Stimulated activated effector memory CD8-positive, alpha-beta T cell treated with anti-CD3 and anti-CD28 coated beads, Interleukin-12 subunit alpha, Interleukin-12 subunit beta, amount 100 ng/mL, for 72 hours (primary cell): Measurements from ENCODE around the gene ZDHHC12.

Experiments used
- ATAC-seq: fragments of 150-1000 bp; cut with Tn5 transposase; 2 replicates; pipeline ENCODE4 v1.10.0; 2021
- DNase-seq, 2 donors: peaks; one replicate each; pipeline ENCODE4 v3.0.0; 2021 to 2022; ENCODE audit warnings: low spot score in 2 of 2
- H3K27ac Mint-ChIP-seq: one replicate; pipeline ENCODE4 v1.8.0; 2022; ENCODE audit warnings: mild to moderate bottlenecking, mixed read lengths
- H3K36me3 Mint-ChIP-seq: one replicate; pipeline ENCODE4 v1.8.0; 2022; ENCODE audit warnings: mild to moderate bottlenecking, mixed read lengths
- H3K4me1 Mint-ChIP-seq: one replicate; pipeline ENCODE4 v1.8.0; 2022; ENCODE audit warnings: mixed read lengths
- H3K4me3 Mint-ChIP-seq: one replicate; pipeline ENCODE4 v1.8.0; 2022; ENCODE audit warnings: mild to moderate bottlenecking, mixed read lengths
- H3K9me3 Mint-ChIP-seq: one replicate; pipeline ENCODE4 v1.8.0; 2022; ENCODE audit warnings: mixed read lengths

Gene ZDHHC12

GRCh38 chr9:128688501-128689292 lies 35.2 kb downstream of the ZDHHC12 start, which contains the start of gene SET:
Gene SET, plus strand, starts transcription at chr9:128689222. Its CDS starts 361 bp downstream, at chr9:128689583.
- Mint-ChIP-seq H3K4me3 (peak within 1 kb of the TSS; percentile 97), H3K4me1 (peaks cover 53% of the 10 kb centered on the region), H3K36me3 (peaks cover 69% of the 10 kb centered on the region), H3K9me3 (no peaks in the 10 kb centered on the region), H3K27ac (peak within 1 kb of the TSS; percentile 93)
- peak; percentile 82 for ATAC-seq
- peak; percentile 93 to 95 for DNase-seq

DNA sequence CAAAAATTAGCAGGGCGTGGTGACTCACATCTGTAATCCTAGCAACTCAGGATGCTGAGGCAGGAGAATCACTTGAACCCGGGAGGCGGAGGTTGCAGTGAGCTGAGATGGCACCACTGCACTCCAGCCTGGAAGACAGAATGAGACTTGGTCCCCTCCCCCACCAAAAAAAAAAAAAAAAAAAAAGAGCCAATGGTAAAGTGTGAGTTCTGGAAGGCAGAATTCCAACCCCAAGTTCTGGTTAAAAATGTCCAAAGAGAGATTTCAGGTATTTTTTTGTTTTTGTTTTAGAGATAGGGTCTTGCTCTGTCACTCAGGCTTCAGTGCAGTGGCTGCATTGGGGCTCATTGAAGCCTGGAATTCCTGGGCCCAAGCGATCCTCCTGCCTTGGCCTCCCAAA lies 36.5 kb downstream of the ZDHHC12 start:
- H3K4me3 Mint-ChIP-seq, result peak overlapping the region; percentile 97
- peak overlapping the region; percentile 89 for H3K27ac Mint-ChIP-seq
- ATAC-seq, result no peak
- no peaks in the 10 kb centered on the region for H3K9me3 Mint-ChIP-seq
- no peak for DNase-seq
- peaks cover 63% of the 10 kb centered on the region for H3K36me3 Mint-ChIP-seq
- H3K4me1 Mint-ChIP-seq, result peaks cover 53% of the 10 kb centered on the region

- DNase-seq (peak in 1 of 2 donors; percentile 62), ATAC-seq (peak; percentile 43)
- Mint-ChIP-seq H3K9me3 (no peaks in the 10 kb centered on the region), H3K4me1 (peaks cover 48% of the 10 kb centered on the region), H3K36me3 (peaks cover 47% of the 10 kb centered on the region), H3K4me3 (peak overlapping the region; percentile 97), H3K27ac (peak overlapping the region; percentile 97)
These were observed 38.1 kb downstream of the ZDHHC12 start for GRCh38 chr9:128685636-128686489.

DNA sequence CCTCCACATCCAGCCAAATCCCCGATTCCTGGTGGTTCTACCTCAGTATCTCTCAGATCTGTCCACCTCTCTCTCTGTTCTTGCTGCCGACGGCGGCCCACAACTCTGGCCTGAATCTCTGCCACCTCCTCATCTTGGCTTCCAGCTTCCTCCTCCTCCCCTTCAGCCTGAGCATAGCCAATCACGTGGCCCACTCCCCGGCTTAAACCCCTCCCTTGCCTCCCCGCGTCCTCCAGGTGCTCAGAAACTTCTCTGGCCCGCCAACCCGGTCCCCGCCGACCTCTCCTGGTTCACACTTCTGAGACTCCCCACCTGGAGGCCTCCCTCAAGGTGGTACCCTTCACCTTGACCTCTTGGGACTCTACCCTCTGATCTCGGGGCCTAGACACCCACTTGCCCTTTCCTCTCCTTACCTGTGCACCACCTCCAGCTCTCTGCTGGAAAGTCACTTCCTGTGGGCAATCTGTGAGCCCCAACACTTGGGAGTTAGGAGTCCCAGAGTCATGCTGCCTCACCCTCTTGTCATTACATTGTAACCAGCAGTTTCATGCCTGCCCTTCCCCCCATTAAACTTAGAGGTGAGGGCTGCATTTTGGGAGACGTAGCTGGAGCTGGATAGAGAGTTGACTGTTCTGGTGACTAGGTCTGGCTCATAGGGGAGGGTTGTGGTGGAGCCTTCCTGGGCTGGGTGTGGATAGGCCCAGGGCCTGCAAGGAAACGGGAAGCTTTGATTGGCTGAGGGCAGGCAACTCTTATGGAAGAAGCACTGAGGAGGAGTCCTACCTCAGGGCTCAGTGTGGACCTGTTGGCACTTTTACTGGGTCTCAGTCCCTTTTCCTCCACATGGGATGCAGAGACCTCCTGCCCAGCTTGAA lies 39.4 kb downstream of the ZDHHC12 start:
- Mint-ChIP-seq H3K9me3 (no peaks in the 10 kb centered on the region), H3K4me1 (peaks cover 48% of the 10 kb centered on the region), H3K4me3 (peak overlapping the region; percentile 97), H3K27ac (peak overlapping the region; percentile 97), H3K36me3 (peaks cover 39% of the 10 kb centered on the region)
- peak; percentile 60 to 89 for DNase-seq
- ATAC-seq, result peak; percentile 67

- ATAC-seq (no peak), DNase-seq (no peak)
- no peaks in the 10 kb centered on the region for H3K9me3 Mint-ChIP-seq
- peaks cover 48% of the 10 kb centered on the region for H3K4me1 Mint-ChIP-seq
- H3K36me3 Mint-ChIP-seq, result peaks cover 39% of the 10 kb centered on the region
- peak overlapping the region; percentile 97 for H3K4me3 Mint-ChIP-seq
- peak overlapping the region; percentile 97 for H3K27ac Mint-ChIP-seq
These were observed 39.9 kb downstream of the ZDHHC12 start for GRCh38 chr9:128684065-128684324.

DNA sequence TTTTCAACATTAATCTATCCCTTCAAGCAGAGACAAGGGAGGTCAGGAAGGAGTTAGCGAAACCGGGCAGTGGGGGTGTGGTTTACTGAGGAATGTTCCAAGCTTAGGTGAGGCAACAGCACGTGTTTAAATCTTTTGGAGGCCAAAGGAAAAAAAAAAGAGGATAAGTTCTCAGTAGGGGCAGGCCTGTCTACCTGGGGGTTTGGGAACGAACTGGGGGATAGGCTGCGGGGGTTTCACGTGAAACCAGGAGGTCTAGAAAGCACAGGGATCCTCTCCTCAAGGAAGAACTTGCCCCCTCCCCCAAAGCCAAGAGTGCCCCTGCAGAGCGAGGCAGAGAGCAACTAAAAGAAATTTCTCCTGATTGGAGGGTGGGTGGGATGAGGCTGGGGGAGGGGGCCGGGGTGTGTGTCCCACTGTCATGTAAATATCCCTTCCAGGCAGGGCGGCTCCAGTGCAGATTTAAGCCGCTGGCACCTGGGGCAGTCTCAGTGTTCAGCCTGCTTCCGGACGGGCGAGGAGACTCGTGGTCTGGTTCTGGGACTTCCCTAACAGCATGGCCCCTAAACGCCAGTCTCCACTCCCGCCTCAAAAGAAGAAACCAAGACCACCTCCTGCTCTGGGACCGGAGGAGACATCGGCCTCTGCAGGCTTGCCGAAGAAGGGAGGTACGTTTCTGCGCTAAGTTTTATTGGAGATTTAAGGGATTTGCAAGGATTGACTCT lies 40.4 kb downstream of the ZDHHC12 start:
- DNase-seq, result peak in 1 of 2 donors; percentile 73
- H3K4me1 Mint-ChIP-seq, result peaks cover 48% of the 10 kb centered on the region
- peak; percentile 55 for ATAC-seq
- peaks cover 41% of the 10 kb centered on the region for H3K36me3 Mint-ChIP-seq
- H3K4me3 Mint-ChIP-seq, result peak overlapping the region; percentile 97
- H3K27ac Mint-ChIP-seq, result peak overlapping the region; percentile 97
- no peaks in the 10 kb centered on the region for H3K9me3 Mint-ChIP-seq

GRCh38 chr9:128677794-128678193 lies 46.1 kb downstream of the ZDHHC12 start:
- DNase-seq, result no peak
- peaks cover 19% of the 10 kb centered on the region for H3K36me3 Mint-ChIP-seq
- H3K9me3 Mint-ChIP-seq, result no peaks in the 10 kb centered on the region
- no peak overlapping the region for H3K27ac Mint-ChIP-seq
- H3K4me1 Mint-ChIP-seq, result peaks cover 6% of the 10 kb centered on the region
- no peak overlapping the region for H3K4me3 Mint-ChIP-seq
- no peak for ATAC-seq

DNA sequence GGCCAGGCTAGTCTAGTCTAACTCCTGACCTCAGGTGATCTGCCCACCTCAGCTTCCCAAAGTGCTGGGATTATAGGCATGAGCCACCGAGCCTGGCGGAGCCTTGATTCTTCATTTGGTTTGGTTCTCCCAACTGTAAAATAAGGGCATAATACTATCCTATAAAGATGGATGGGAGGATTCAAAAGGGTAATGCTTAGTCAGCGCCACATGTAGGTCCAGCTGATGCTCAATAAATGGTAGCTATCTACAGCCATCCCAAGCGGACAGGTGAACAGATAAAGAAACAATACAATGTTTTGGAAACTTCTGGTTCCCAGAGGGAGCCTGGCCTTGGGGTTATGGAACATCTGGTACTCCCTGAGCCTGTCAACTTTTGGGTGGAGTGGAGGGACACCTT lies 48.5 kb downstream of the ZDHHC12 start:
- ATAC-seq (no peak), DNase-seq (no peak)
- no peaks in the 10 kb centered on the region for H3K4me1 Mint-ChIP-seq
- no peak overlapping the region for H3K4me3 Mint-ChIP-seq
- peak overlapping the region; percentile 40 for H3K27ac Mint-ChIP-seq
- H3K9me3 Mint-ChIP-seq, result no peaks in the 10 kb centered on the region
- peaks cover 19% of the 10 kb centered on the region for H3K36me3 Mint-ChIP-seq
